ENCODE measurements around the gene SETD2. TPM values are rescaled to one million over a fixed set of nuclear protein-coding genes. Genes with fewer than 3 reads are reported as not detected.

Gene SETD2
- total RNA-seq, 1 experiment from 2014 or later, result 60.8 TPM

GRCh38 chr3:47133641-47134040, 30.3 kb downstream of the SETD2 start:
- H4K5ac ChIP-seq (ENCODE audit: insufficient read length, low read depth, low read length), result no peak overlapping the region
- H3K23me2 ChIP-seq (ENCODE audit: insufficient read length, low read depth, low read length, poor library complexity, severe bottlenecking), result no peaks in the 10 kb centered on the region
- Mint-ChIP-seq H3K4me1 (peaks cover 20 to 36% of the 10 kb centered on the region in 2 experiments), H3K36me3 (ENCODE audit: insufficient read depth in 1 of 3, low read depth in 3 of 3) (no peaks in the 10 kb centered on the region), H3K4me3 (peak overlapping the region in 1 of 2 experiments; percentile 8; a peak in 1 of 5 replicates), H3K9me3 (no peaks in the 10 kb centered on the region), H3K27me3 (ENCODE audit: low read depth) (no peaks in the 10 kb centered on the region), H3K27ac (peak overlapping the region in 1 of 3 experiments; percentile 47; a peak in 1 of 7 replicates)
- no peak overlapping the region for H3K9ac ChIP-seq (ENCODE audit: extremely low read depth, insufficient read length, low read length)
- no peak for DNase-seq
- no peak overlapping the region for H2BK120ac ChIP-seq (ENCODE audit: low read depth, low read length, poor library complexity, severe bottlenecking)
- no peak overlapping the region for H3K56ac ChIP-seq (ENCODE audit: insufficient read length, low read depth, low read length)
- H2BK20ac ChIP-seq (ENCODE audit: low read depth, low read length, poor library complexity, severe bottlenecking), result no peak overlapping the region
- no peak overlapping the region for H3K23ac ChIP-seq (ENCODE audit: insufficient read length, low read depth, low read length)
- no peak overlapping the region for H2AFZ ChIP-seq (ENCODE audit: low read length)
- no peak overlapping the region for H2AK5ac ChIP-seq (ENCODE audit: insufficient read length, low read length)
- no peak overlapping the region for H3K4ac ChIP-seq (ENCODE audit: low read depth, low read length)
- no CpG with 5 or more reads among the region's 3 CpGs for WGBS (ENCODE audit: extremely low coverage, insufficient read length, low lambda C conversion rate)
- H2BK12ac ChIP-seq (ENCODE audit: insufficient read length, low read depth, low read length), result no peak overlapping the region
- H3K4me2 ChIP-seq (ENCODE audit: insufficient read depth, insufficient read length, low read length), result no peak overlapping the region
- peaks cover 3% of the 10 kb centered on the region for H3K79me1 ChIP-seq (ENCODE audit: insufficient read depth, low read depth, low read length, poor library complexity, severe bottlenecking)
- H3K14ac ChIP-seq (ENCODE audit: insufficient read depth, low read length), result no peak overlapping the region
- no peak for TF ChIP-seq CTCF (conservative IDR thresholded peaks at IDR 0.05)
- H3T11ph ChIP-seq (ENCODE audit: low read length), result no peak overlapping the region
- no peaks in the 10 kb centered on the region for H3K9me3 ChIP-seq (ENCODE audit: control insufficient read depth, low read depth, low read length)
- H3K27me3 ChIP-seq (ENCODE audit: insufficient read depth, low read length), result no peaks in the 10 kb centered on the region
- H3K27ac ChIP-seq (ENCODE audit: insufficient read length, low read depth, low read length), result no peak overlapping the region
- no peaks in the 10 kb centered on the region for H4K20me1 ChIP-seq (ENCODE audit: control insufficient read depth, insufficient read depth, insufficient read length)
- H3K4me1 ChIP-seq (ENCODE audit: insufficient read depth, low read length), result peaks cover 3% of the 10 kb centered on the region; the same call in 1 of the 2 replicates
- H4K91ac ChIP-seq (ENCODE audit: insufficient read length, low read depth, low read length), result no peak overlapping the region
- peaks cover 31% of the 10 kb centered on the region for H3K79me2 ChIP-seq (ENCODE audit: insufficient read depth, low read length)
- no peak overlapping the region for H4K8ac ChIP-seq (replicated peaks; ENCODE audit: insufficient read length, low read depth, low read length)
- no peak overlapping the region for H3K18ac ChIP-seq (ENCODE audit: insufficient read length, low read depth, low read length)
- H2BK5ac ChIP-seq (ENCODE audit: insufficient read length, low read length), result no peak overlapping the region
- H2BK15ac ChIP-seq (ENCODE audit: low read depth, low read length), result no peak overlapping the region

Measured in H9 (cell line).